Neutrophil (primary cell): Measurements from ENCODE around the gene PDE9A.

Experiments
- H3K27ac ChIP-seq: fragments of 200-600 bp; sonication (generic); 2 replicates; pipeline ENCODE4 v1.5.1; 2016; ENCODE audit warnings: mild to moderate bottlenecking, moderate library complexity
- H3K27me3 ChIP-seq: fragments of 200-600 bp; sonication (generic); 2 replicates; pipeline ENCODE4 v1.6.0; 2016; ENCODE audit warnings: mild to moderate bottlenecking
- H3K36me3 ChIP-seq: fragments of 200-600 bp; sonication (generic); 2 replicates; pipeline ENCODE4 v1.5.1; 2017
- H3K4me1 ChIP-seq, 2 experiments: fragments of 200-600 bp in 1 of 2; sonication (generic) in 1 of 2; 1 replicate in 1 of 2; 2 replicates in 1 of 2; pipeline versions ENCODE4 v1.5.1 to v1.6.1; 2013 to 2016; ENCODE audit warnings: low read depth in 1 of 2, low read length in 1 of 2, mild to moderate bottlenecking in 1 of 2, moderate library complexity in 1 of 2; ENCODE audit not compliant: control insufficient read depth in 1 of 2, insufficient read depth in 1 of 2
- H3K4me3 ChIP-seq, 2 experiments: fragments of 200-600 bp in 1 of 2; sonication (generic) in 1 of 2; 1 replicate in 1 of 2; 2 replicates in 1 of 2; pipeline ENCODE4 v1.5.1; 2013 to 2016; ENCODE audit warnings: low read depth in 1 of 2, low read length in 1 of 2, mild to moderate bottlenecking in 1 of 2, moderate library complexity in 1 of 2
- H3K9me3 ChIP-seq: fragments of 200-600 bp; sonication (generic); 2 replicates; pipeline ENCODE4 v1.5.1; 2016
- CTCF ChIP-seq: fragments of 200-600 bp; sonication (generic); IDR thresholded peaks from 2 replicates; pipeline ENCODE4 v1.5.1; 2016; ENCODE audit warnings: antibody characterized with exemption

PDE9A gene

GRCh38 chr21:42739061-42739931, 85.9 kb downstream of the PDE9A start:
- Histone ChIP-seq H3K4me1 (peaks cover 27 to 37% of the 10 kb centered on the region in 2 experiments), H3K27me3 (no peaks in the 10 kb centered on the region), H3K27ac (peak overlapping the region; percentile 98), H3K4me3 (no peak overlapping the region), H3K36me3 (no peaks in the 10 kb centered on the region), H3K9me3 (no peaks in the 10 kb centered on the region)
- no peak for TF ChIP-seq CTCF

GRCh38 chr21:42740405-42740909, 87.0 kb downstream of the PDE9A start:
- peaks cover 25 to 32% of the 10 kb centered on the region in 2 experiments for H3K4me1 ChIP-seq
- no peaks in the 10 kb centered on the region for H3K36me3 ChIP-seq
- H3K9me3 ChIP-seq: no peaks in the 10 kb centered on the region

GRCh38 chr21:42741066-42741465, 87.6 kb downstream of the PDE9A start:
- Histone ChIP-seq H3K9me3 (no peaks in the 10 kb centered on the region), H3K27ac (no peak overlapping the region), H3K36me3 (no peaks in the 10 kb centered on the region), H3K4me1 (peaks cover 31 to 38% of the 10 kb centered on the region in 2 experiments), H3K27me3 (no peaks in the 10 kb centered on the region), H3K4me3 (no peak overlapping the region)
- no peak for TF ChIP-seq CTCF

More at GRCh38 chr21:42740405-42740909, 87.0 kb downstream of the PDE9A start:
- TF ChIP-seq CTCF: no peak
- no peak overlapping the region for H3K27ac ChIP-seq
- H3K4me3 ChIP-seq: no peak overlapping the region
- no peaks in the 10 kb centered on the region for H3K27me3 ChIP-seq

- no peak for TF ChIP-seq CTCF
- H3K27me3 ChIP-seq: no peaks in the 10 kb centered on the region
- H3K36me3 ChIP-seq: no peaks in the 10 kb centered on the region
- H3K4me3 ChIP-seq: no peak overlapping the region
- peaks cover 49 to 51% of the 10 kb centered on the region in 2 experiments for H3K4me1 ChIP-seq
- H3K9me3 ChIP-seq: no peaks in the 10 kb centered on the region
- peak overlapping the region; percentile 96 for H3K27ac ChIP-seq
Observed at GRCh38 chr21:42744520-42745445, 91.4 kb downstream of the PDE9A start.

GRCh38 chr21:42745511-42746239, 92.3 kb downstream of the PDE9A start:
- H3K9me3 ChIP-seq: no peaks in the 10 kb centered on the region
- TF ChIP-seq CTCF: no peak
- peak overlapping the region; percentile 40 to 54 for H3K4me3 ChIP-seq
- H3K36me3 ChIP-seq: no peaks in the 10 kb centered on the region
- H3K27ac ChIP-seq: peak overlapping the region; percentile 96
- H3K4me1 ChIP-seq: peaks cover 56 to 57% of the 10 kb centered on the region in 2 experiments
- H3K27me3 ChIP-seq: no peaks in the 10 kb centered on the region
